Measurements from ENCODE around the gene PRKX.
"Not testable (repeated sequence)": the region's sequence is repeated elsewhere in the genome, so short reads cannot be mapped to it uniquely, and the experiment has no call there.

PRKX gene

GRCh38 chrX:3695536-3695935, 17.9 kb downstream of the PRKX start:
- no peaks in the 10 kb centered on the region for H3K9me2 ChIP-seq (replicated peaks; ENCODE audit: insufficient read depth, low read length)
- H3F3A ChIP-seq (ENCODE audit: insufficient read depth, low read length) = peaks cover 10% of the 10 kb centered on the region; the same call in 1 of the 2 replicates
- no peak overlapping the region for H3K9ac ChIP-seq (ENCODE audit: low read length)
- H3K4me1 ChIP-seq (ENCODE audit: low read length) = no peaks in the 10 kb centered on the region
- no peaks in the 10 kb centered on the region for H3K9me3 ChIP-seq (replicated peaks; ENCODE audit: insufficient read depth, low read length)
- no peaks in the 10 kb centered on the region for H3K36me3 ChIP-seq (replicated peaks; ENCODE audit: insufficient read depth, low read length)
- no peak overlapping the region for H2AFZ ChIP-seq (ENCODE audit: low read length)
- H3K4me3 ChIP-seq (ENCODE audit: low read length) = no peak overlapping the region
- DNase-seq = no peak
- no peak overlapping the region for H3K4me2 ChIP-seq (ENCODE audit: low read depth, low read length)
- no peaks in the 10 kb centered on the region for H3K27me3 ChIP-seq (replicated peaks; ENCODE audit: insufficient read depth, low read length)
- H3K79me2 ChIP-seq (ENCODE audit: low read length) = peaks cover 35% of the 10 kb centered on the region
- H4K20me1 ChIP-seq (ENCODE audit: insufficient read depth, low read length) = no peaks in the 10 kb centered on the region
- no peak overlapping the region for H3K27ac ChIP-seq (ENCODE audit: low read length)
- TF ChIP-seq CTCF (IDR thresholded peaks at IDR 0.05; ENCODE audit: low read length) = no peak
- no peak for TF ChIP-seq EZH2 (optimal IDR thresholded peaks at IDR 0.05; ENCODE audit: low read depth, low read length)
- TF ChIP-seq EZH2phosphoT487 (IDR thresholded peaks at IDR 0.05; ENCODE audit: low read length) = no peak

GRCh38 chrX:3690140-3690539, 23.3 kb downstream of the PRKX start:
- H3K4me3 ChIP-seq (ENCODE audit: low read length) = no peak overlapping the region
- TF ChIP-seq EZH2 (optimal IDR thresholded peaks at IDR 0.05; ENCODE audit: low read depth, low read length) (no peak), EZH2phosphoT487 (IDR thresholded peaks at IDR 0.05; ENCODE audit: low read length) (no peak), CTCF (IDR thresholded peaks at IDR 0.05; ENCODE audit: low read length) (no peak)
- no peaks in the 10 kb centered on the region for H3K9me2 ChIP-seq (replicated peaks; ENCODE audit: insufficient read depth, low read length)
- H3K27me3 ChIP-seq (replicated peaks; ENCODE audit: insufficient read depth, low read length) = no peaks in the 10 kb centered on the region
- no peak overlapping the region for H3K9ac ChIP-seq (ENCODE audit: low read length)
- no peak overlapping the region for H3K27ac ChIP-seq (ENCODE audit: low read length)
- no peak overlapping the region for H3K4me2 ChIP-seq (ENCODE audit: low read depth, low read length)
- H4K20me1 ChIP-seq (ENCODE audit: insufficient read depth, low read length) = no peaks in the 10 kb centered on the region
- no peaks in the 10 kb centered on the region for H3F3A ChIP-seq (ENCODE audit: insufficient read depth, low read length)
- no peak for DNase-seq
- no peaks in the 10 kb centered on the region for H3K4me1 ChIP-seq (ENCODE audit: low read length)
- H3K36me3 ChIP-seq (replicated peaks; ENCODE audit: insufficient read depth, low read length) = no peaks in the 10 kb centered on the region
- H3K79me2 ChIP-seq (ENCODE audit: low read length) = peaks cover 7% of the 10 kb centered on the region; the same call in 1 of the 2 replicates
- H2AFZ ChIP-seq (ENCODE audit: low read length) = no peak overlapping the region
- H3K9me3 ChIP-seq (replicated peaks; ENCODE audit: insufficient read depth, low read length) = no peaks in the 10 kb centered on the region

- DNase-seq; H3K4me1 ChIP-seq (ENCODE audit: low read length); H3K27me3 ChIP-seq (replicated peaks; ENCODE audit: insufficient read depth, low read length); H3K4me2 ChIP-seq (ENCODE audit: low read depth, low read length); H3K36me3 ChIP-seq (replicated peaks; ENCODE audit: insufficient read depth, low read length); H2AFZ ChIP-seq (ENCODE audit: low read length); H3K9me3 ChIP-seq (replicated peaks; ENCODE audit: insufficient read depth, low read length); H3K27ac ChIP-seq (ENCODE audit: low read length); H4K20me1 ChIP-seq (ENCODE audit: insufficient read depth, low read length); H3K9ac ChIP-seq (ENCODE audit: low read length); H3K9me2 ChIP-seq (replicated peaks; ENCODE audit: insufficient read depth, low read length); H3F3A ChIP-seq (ENCODE audit: insufficient read depth, low read length); H3K4me3 ChIP-seq (ENCODE audit: low read length); H3K79me2 ChIP-seq (ENCODE audit: low read length): not testable (repeated sequence)
These were observed 30.2 kb downstream of the PRKX start for GRCh38 chrX:3683236-3683635.

- no peak overlapping the region for H3K27ac ChIP-seq (ENCODE audit: low read length)
- no peaks in the 10 kb centered on the region for H4K20me1 ChIP-seq (ENCODE audit: insufficient read depth, low read length)
- no peaks in the 10 kb centered on the region for H3K79me2 ChIP-seq (ENCODE audit: low read length)
- no peak overlapping the region for H3K4me3 ChIP-seq (ENCODE audit: low read length)
- H3K9me2 ChIP-seq (replicated peaks; ENCODE audit: insufficient read depth, low read length) = no peaks in the 10 kb centered on the region
- no peaks in the 10 kb centered on the region for H3F3A ChIP-seq (ENCODE audit: insufficient read depth, low read length)
- H2AFZ ChIP-seq (ENCODE audit: low read length) = no peak overlapping the region
- no peaks in the 10 kb centered on the region for H3K9me3 ChIP-seq (replicated peaks; ENCODE audit: insufficient read depth, low read length)
- H3K27me3 ChIP-seq (replicated peaks; ENCODE audit: insufficient read depth, low read length) = no peaks in the 10 kb centered on the region
- H3K4me1 ChIP-seq (ENCODE audit: low read length) = no peaks in the 10 kb centered on the region
- H3K4me2 ChIP-seq (ENCODE audit: low read depth, low read length) = no peak overlapping the region
- TF ChIP-seq CTCF (IDR thresholded peaks at IDR 0.05; ENCODE audit: low read length) (no peak), EZH2 (optimal IDR thresholded peaks at IDR 0.05; ENCODE audit: low read depth, low read length) (no peak), EZH2phosphoT487 (IDR thresholded peaks at IDR 0.05; ENCODE audit: low read length) (no peak)
- DNase-seq = no peak
- H3K9ac ChIP-seq (ENCODE audit: low read length) = no peak overlapping the region
- H3K36me3 ChIP-seq (replicated peaks; ENCODE audit: insufficient read depth, low read length) = no peaks in the 10 kb centered on the region
These were observed 33.0 kb downstream of the PRKX start for GRCh38 chrX:3680459-3680858.
